ENCODE results near the gene SPATA19. TPM values are rescaled to one million over a fixed set of nuclear protein-coding genes. Genes with fewer than 3 reads are reported as not detected.

SPATA19 gene
- total and polyA plus RNA-seq, 2 of the 4 experiments (the other 2 are of a cell fraction) = not detected

GRCh38 chr11:133886029-133886428, 40.7 kb upstream of the SPATA19 start:
- Histone ChIP-seq H3K9me1 (ENCODE audit: insufficient read depth, low read length) (no peaks in the 10 kb centered on the region), H3K4me2 (ENCODE audit: low read depth, low read length) (no peak overlapping the region), H3K4me3 (ENCODE audit: insufficient read depth, low read depth, low read length) (no peak overlapping the region), H3K56ac (ENCODE audit: extremely low read depth, insufficient read depth, low read length) (no peak overlapping the region), H4K8ac (ENCODE audit: low read depth in 2 of 2, low read length in 2 of 2) (no peak overlapping the region), H4K20me1 (ENCODE audit: insufficient read depth, low read length) (no peaks in the 10 kb centered on the region), H3K18ac (ENCODE audit: low read depth, low read length) (no peak overlapping the region), H3K27ac (ENCODE audit: insufficient read depth, low read length) (no peak overlapping the region), H3K9ac (ENCODE audit: low read depth, low read length) (no peak overlapping the region), H2AFZ (replicated peaks; ENCODE audit: low read length, poor library complexity) (no peak overlapping the region), H3K9me3 (ENCODE audit: control insufficient read depth, insufficient read depth, low read length) (peaks cover 20% of the 10 kb centered on the region), H2AK5ac (ENCODE audit: low read depth, low read length) (no peak overlapping the region), H4K5ac (ENCODE audit: low read depth, low read length) (no peak overlapping the region), H2BK15ac (ENCODE audit: low read depth, low read length) (no peak overlapping the region), H3K4ac (ENCODE audit: low read depth, low read length) (no peak overlapping the region), H2BK20ac (ENCODE audit: low read depth, low read length) (no peak overlapping the region), H3K14ac (replicated peaks; ENCODE audit: low read depth, low read length) (no peak overlapping the region), H3K36me3 (ENCODE audit: control insufficient read depth, insufficient read depth, low read length) (no peaks in the 10 kb centered on the region), H2AK9ac (replicated peaks; ENCODE audit: low read depth, low read length, poor library complexity) (no peak overlapping the region), H3K27me3 (ENCODE audit: control insufficient read depth, insufficient read depth, low read length) (no peaks in the 10 kb centered on the region), H3K4me1 (ENCODE audit: control insufficient read depth, insufficient read depth, low read length) (no peaks in the 10 kb centered on the region), H3K79me1 (ENCODE audit: low read depth in 1 of 2, low read length in 2 of 2) (no peaks in the 10 kb centered on the region), H2BK5ac (ENCODE audit: low read depth, low read length, poor library complexity, severe bottlenecking) (no peak overlapping the region), H2BK120ac (ENCODE audit: low read depth, low read length) (no peak overlapping the region), H3K23ac (ENCODE audit: low read depth, low read length) (no peak overlapping the region), H4K91ac (ENCODE audit: insufficient read depth, low read depth, low read length) (no peak overlapping the region)
- DNase-seq = no peak
- no peak for TF ChIP-seq FOS (IDR thresholded peaks at IDR 0.05; ENCODE audit: low read depth, low read length)
- POLR2A ChIA-PET (ENCODE audit: unreplicated experiment) = no interaction called here
- no peak for ATAC-seq (ENCODE audit: low read depth)
- in situ Hi-C loops (cut with MboI; ENCODE audit: low sequenced_read_pairs) = no loop called here
- CTCF ChIA-PET = no interaction called here
- no TSS peak for BruUV-seq (replicated peaks)
- intact Hi-C loops (cut with micrococcal nuclease) = no loop called here
- 0% methylated on average over 1 of the region's 3 CpGs; no CpG with 5 or more reads in 1 of the 2 experiments for WGBS, 2 experiments (ENCODE audit: extremely low coverage in 2 of 2, insufficient read length in 1 of 2)
- dilution Hi-C loops (cut with HindIII; ENCODE audit: low sequenced_read_pairs, unreplicated experiment) = no loop called here
